HG02763 (cell line): Measurements from ENCODE around the gene SMYD3.

Experiments
- ATAC-seq: cut with Tn5 transposase; IDR thresholded peaks from one replicate; pipeline ENCODE4 v1.9.1; 2021; ENCODE audit warnings: mild to moderate bottlenecking, moderate library complexity; ENCODE audit not compliant: unreplicated experiment

The SMYD3 gene

GRCh38 chr1:246281639-246282038 lies 225.4 kb downstream of the SMYD3 start:
- no peak for ATAC-seq

- no peak for ATAC-seq
Observed at GRCh38 chr1:246281195-246281594, 225.9 kb downstream of the SMYD3 start.

- no peak for ATAC-seq
Observed at GRCh38 chr1:246280551-246280950, 226.5 kb downstream of the SMYD3 start.

- no peak for ATAC-seq
Observed at GRCh38 chr1:246279402-246279801, 227.7 kb downstream of the SMYD3 start.

GRCh38 chr1:246278371-246278770 lies 228.7 kb downstream of the SMYD3 start:
- ATAC-seq: no peak

- no peak for ATAC-seq
Observed at GRCh38 chr1:246275036-246275435, 232.0 kb downstream of the SMYD3 start.

GRCh38 chr1:246274186-246274585 lies 232.9 kb downstream of the SMYD3 start:
- no peak for ATAC-seq

- no peak for ATAC-seq
Observed at GRCh38 chr1:246271516-246271915, 235.6 kb downstream of the SMYD3 start.

- ATAC-seq: no peak
Observed at GRCh38 chr1:246270236-246270635, 236.8 kb downstream of the SMYD3 start.

GRCh38 chr1:246269466-246269865 lies 237.6 kb downstream of the SMYD3 start:
- ATAC-seq: no peak

- no peak for ATAC-seq
Observed at GRCh38 chr1:246267896-246268295, 239.2 kb downstream of the SMYD3 start.

GRCh38 chr1:246267426-246267825 lies 239.7 kb downstream of the SMYD3 start:
- no peak for ATAC-seq

GRCh38 chr1:246265481-246265880 lies 241.6 kb downstream of the SMYD3 start:
- ATAC-seq: no peak

- ATAC-seq: no peak
Observed at GRCh38 chr1:246262281-246262680, 244.8 kb downstream of the SMYD3 start.

GRCh38 chr1:246261639-246262038 lies 245.4 kb downstream of the SMYD3 start:
- no peak for ATAC-seq

- ATAC-seq: no peak
Observed at GRCh38 chr1:246258250-246258649, 248.8 kb downstream of the SMYD3 start.

GRCh38 chr1:246255773-246256172 lies 251.3 kb downstream of the SMYD3 start:
- ATAC-seq: no peak

GRCh38 chr1:246254854-246255253 lies 252.2 kb downstream of the SMYD3 start:
- no peak for ATAC-seq

- no peak for ATAC-seq
Observed at GRCh38 chr1:246246430-246246829, 260.6 kb downstream of the SMYD3 start.

- no peak for ATAC-seq
Observed at GRCh38 chr1:246245541-246245940, 261.5 kb downstream of the SMYD3 start.

GRCh38 chr1:246232126-246232525 lies 275.0 kb downstream of the SMYD3 start:
- ATAC-seq: no peak

GRCh38 chr1:246226041-246226440 lies 281.0 kb downstream of the SMYD3 start:
- no peak for ATAC-seq

- no peak for ATAC-seq
Observed at GRCh38 chr1:246221485-246222255, 285.4 kb downstream of the SMYD3 start.
